Keratinocyte (primary cell): ENCODE data around the gene POLR1G. TPM values are rescaled to one million over a fixed set of nuclear protein-coding genes. Genes with fewer than 3 reads are reported as not detected.

Experiments used
- DNase-seq: peaks from one replicate; pipeline ENCODE4 v3.0.0-alpha.2; 2011; ENCODE audit warnings: low read depth, missing footprints, low spot score
- FAIRE-seq: peaks from 2 replicates; lab custom pipeline; 2011; peaks lifted over from hg19 to GRCh38; lab: Jason Lieb, UNC
- H2AFZ ChIP-seq: 2 replicates; pipeline ENCODE4 v1.6.0; 2012; ENCODE audit warnings: low read length, control low read depth, inconsistent platforms; ENCODE audit not compliant: control insufficient read depth
- H3K27ac ChIP-seq: 2 replicates; pipeline ENCODE4 v1.5.1; 2011; ENCODE audit warnings: low read length; ENCODE audit not compliant: control insufficient read depth, insufficient read depth
- H3K27me3 ChIP-seq: 3 replicates; pipeline ENCODE4 v1.6.0; 2011; ENCODE audit warnings: low read length; ENCODE audit not compliant: control insufficient read depth, insufficient read depth; ENCODE audit errors: extremely low read depth
- H3K36me3 ChIP-seq, 2 experiments: 2 replicates in 1 of 2; 3 replicates in 1 of 2; pipeline ENCODE4 v1.5.1; 2011; ENCODE audit warnings: low read length in 2 of 2, mild to moderate bottlenecking in 1 of 2; ENCODE audit not compliant: control insufficient read depth in 2 of 2, insufficient read depth in 2 of 2; ENCODE audit errors: extremely low read depth in 1 of 2
- H3K4me1 ChIP-seq: 3 replicates; pipeline ENCODE4 v1.5.1; 2011; ENCODE audit warnings: low read length; ENCODE audit not compliant: control insufficient read depth, insufficient read depth; ENCODE audit errors: extremely low read depth
- H3K4me2 ChIP-seq: 3 replicates; pipeline ENCODE4 v1.6.0; 2011; ENCODE audit warnings: low read depth, low read length; ENCODE audit not compliant: control insufficient read depth, insufficient read depth; ENCODE audit errors: extremely low read depth
- H3K4me3 ChIP-seq, 3 experiments: fragments of 200-600 bp in 1 of 3; sonication (generic) in 1 of 3; 2 replicates in 2 of 3; 3 replicates in 1 of 3; pipeline ENCODE4 v1.5.1; 2011 to 2016; ENCODE audit warnings: low read length in 3 of 3, mild to moderate bottlenecking in 3 of 3, control low read depth in 2 of 3, inconsistent platforms in 1 of 3, low read depth in 1 of 3, mixed read lengths in 1 of 3, mixed run types in 1 of 3, moderate library complexity in 1 of 3; ENCODE audit not compliant: control insufficient read depth in 2 of 3, insufficient read depth in 2 of 3; ENCODE audit errors: extremely low read depth in 1 of 3
- H3K79me2 ChIP-seq: 2 replicates; pipeline ENCODE4 v1.6.0; 2012; ENCODE audit warnings: low read length; ENCODE audit not compliant: control insufficient read depth, insufficient read depth
- H3K9ac ChIP-seq: 3 replicates; pipeline ENCODE4 v1.6.0; 2011; ENCODE audit warnings: low read length; ENCODE audit not compliant: control insufficient read depth, insufficient read depth; ENCODE audit errors: extremely low read depth
- H3K9me1 ChIP-seq: 3 replicates; pipeline ENCODE4 v1.6.0; 2011; ENCODE audit warnings: low read length; ENCODE audit not compliant: control insufficient read depth, insufficient read depth; ENCODE audit errors: extremely low read depth
- H3K9me3 ChIP-seq: 2 replicates; pipeline ENCODE4 v1.5.1; 2012; ENCODE audit warnings: low read depth, low read length; ENCODE audit not compliant: control insufficient read depth
- H4K20me1 ChIP-seq: 3 replicates; pipeline ENCODE4 v1.6.0; 2011; ENCODE audit warnings: low read length; ENCODE audit not compliant: control insufficient read depth, insufficient read depth; ENCODE audit errors: extremely low read depth
- CTCF ChIP-seq, 3 experiments: IDR thresholded peaks in 1 of 3; conservative IDR thresholded peaks in 1 of 3; optimal IDR thresholded peaks in 1 of 3; 2 replicates in 2 of 3; 3 replicates in 1 of 3; pipeline versions ENCODE3 to v1.5.1; 2011; ENCODE audit warnings: low read length in 3 of 3, mild to moderate bottlenecking in 3 of 3, moderate library complexity in 2 of 3, control low read depth in 1 of 3, inconsistent platforms in 1 of 3; ENCODE audit not compliant: insufficient read depth in 2 of 3; ENCODE audit errors: extremely low read depth in 1 of 3
- EZH2 ChIP-seq: IDR thresholded peaks from one replicate; pipeline ENCODE4 v1.6.1; 2012; ENCODE audit warnings: inconsistent platforms, mild to moderate bottlenecking, low read length, moderate library complexity
- dilution Hi-C: fragments of 300-500 bp; cut with MboI; formaldehyde crosslinking; loops from one replicate; pipeline ENCODE4 v1.7.0; 2020; ENCODE audit warnings: low sequenced_read_pairs; ENCODE audit not compliant: extremely low pct_ligation_motif_present
- polyA minus RNA-seq, 3 experiments: library from RNA; depleted of rRNA, polyadenylated mRNA; stranded (reverse); fragments of >200 nt; gene quantifications; 1 replicate in 1 of 3; 2 replicates in 1 of 3; 3 replicates in 1 of 3; pipeline ENCODE4 v1.2.3, GENCODE V29; 2011
- polyA plus RNA-seq, 5 experiments: library from polyadenylated mRNA; depleted of rRNA in 3 of 5; stranded (reverse) in 3 of 5; stranded (forward) in 1 of 5; unstranded in 1 of 5; fragments of >200 nt; gene quantifications; 1 replicate in 1 of 5; 2 replicates in 3 of 5; 3 replicates in 1 of 5; pipeline versions ENCODE4 v1.2.1 to v1.2.3, GENCODE V29; 2011 to 2012; ENCODE audit warnings: missing spikeins in 2 of 5, low read depth in 1 of 5, low replicate concordance in 1 of 5

The POLR1G gene
- polyA plus RNA-seq, result 8.0 to 16.8 TPM (median 9.8 TPM) in 3 replicates
- 7.1 TPM for polyA plus RNA-seq (2011; ENCODE audit: low read depth)
- 5.9 and 10.6 TPM in 2 replicates for polyA plus RNA-seq (2011; cell fraction: cytosol; rRNA removed)
- 9.5 and 11.2 TPM in 2 replicates for polyA plus RNA-seq (2011; cell fraction: nucleus; rRNA removed)
- 5.5 and 14.5 TPM in 2 replicates for polyA plus RNA-seq (2012; ENCODE audit: low replicate concordance)
- polyA minus RNA-seq, result 2.8 to 8.4 TPM (median 2.9 TPM) in 3 replicates
- polyA minus RNA-seq (2011; cell fraction: cytosol; rRNA and poly(A)+ RNA removed), result 8.4 TPM
- 5.2 and 5.7 TPM in 2 replicates for polyA minus RNA-seq (2011; cell fraction: nucleus; rRNA and poly(A)+ RNA removed)

- DNase-seq (no peak), FAIRE-seq (peak; percentile 71)
- H3K79me2 ChIP-seq, result peaks cover 47% of the 10 kb centered on the region
Observed at GRCh38 chr19:45406226-45407090, at the start of gene POLR1G. TSS of gene POLR1G (plus strand) at chr19:45406644. CDS start at chr19:45406697, 53 bp downstream.

GRCh38 chr19:45356760-45357444, 49.5 kb upstream of the POLR1G start:
- TF ChIP-seq CTCF (optimal IDR thresholded peaks at IDR 0.05 in 1 of 3, IDR thresholded peaks at IDR 0.05 in 1 of 3, conservative IDR thresholded peaks at IDR 0.05 in 1 of 3; ENCODE audit: extremely low read depth in 1 of 3, insufficient read depth in 2 of 3, low read length in 3 of 3) (no peak), EZH2 (no peak)

More at GRCh38 chr19:45406226-45407090, at the start of gene POLR1G:
- Histone ChIP-seq H2AFZ (peak within 1 kb of the TSS; percentile 56), H4K20me1 (no peaks in the 10 kb centered on the region), H3K4me2 (peak within 1 kb of the TSS; percentile 86), H3K9me1 (no peaks in the 10 kb centered on the region), H3K4me1 (peaks cover 24% of the 10 kb centered on the region), H3K9me3 (no peaks in the 10 kb centered on the region), H3K36me3 (peaks cover 0 to 16% of the 10 kb centered on the region in 2 experiments), H3K27ac (peak within 1 kb of the TSS; percentile 97), H3K27me3 (no peaks in the 10 kb centered on the region), H3K4me3 (peak within 1 kb of the TSS; percentile 96 to 98 (median 97)), H3K9ac (peak within 1 kb of the TSS; percentile 97)
- TF ChIP-seq CTCF (optimal IDR thresholded peaks at IDR 0.05 in 1 of 3, IDR thresholded peaks at IDR 0.05 in 1 of 3, conservative IDR thresholded peaks at IDR 0.05 in 1 of 3; ENCODE audit: extremely low read depth in 1 of 3, insufficient read depth in 2 of 3, low read length in 3 of 3) (no peak), EZH2 (no peak)
- dilution Hi-C loops, result no loop called here

More at GRCh38 chr19:45356760-45357444, 49.5 kb upstream of the POLR1G start:
- Histone ChIP-seq H3K4me2 (no peak overlapping the region), H3K27me3 (no peaks in the 10 kb centered on the region), H3K4me1 (no peaks in the 10 kb centered on the region), H4K20me1 (peaks cover under 1% of the 10 kb centered on the region), H3K9ac (no peak overlapping the region), H3K9me3 (no peaks in the 10 kb centered on the region), H3K36me3 (peaks cover 42 to 45% of the 10 kb centered on the region in 2 experiments), H3K27ac (no peak overlapping the region), H2AFZ (no peak overlapping the region), H3K4me3 (no peak overlapping the region), H3K79me2 (no peaks in the 10 kb centered on the region), H3K9me1 (no peaks in the 10 kb centered on the region)
- no peak for FAIRE-seq
- dilution Hi-C loops, result no loop called here
- DNase-seq, result no peak
